HS-27A (cell line): ENCODE data around the gene MAN1C1.

ENCODE experiments used
- DNase-seq: peaks from one replicate; pipeline ENCODE4 v3.0.0-alpha.2; 2012; ENCODE audit warnings: low read depth, missing footprints

MAN1C1 gene

DNA sequence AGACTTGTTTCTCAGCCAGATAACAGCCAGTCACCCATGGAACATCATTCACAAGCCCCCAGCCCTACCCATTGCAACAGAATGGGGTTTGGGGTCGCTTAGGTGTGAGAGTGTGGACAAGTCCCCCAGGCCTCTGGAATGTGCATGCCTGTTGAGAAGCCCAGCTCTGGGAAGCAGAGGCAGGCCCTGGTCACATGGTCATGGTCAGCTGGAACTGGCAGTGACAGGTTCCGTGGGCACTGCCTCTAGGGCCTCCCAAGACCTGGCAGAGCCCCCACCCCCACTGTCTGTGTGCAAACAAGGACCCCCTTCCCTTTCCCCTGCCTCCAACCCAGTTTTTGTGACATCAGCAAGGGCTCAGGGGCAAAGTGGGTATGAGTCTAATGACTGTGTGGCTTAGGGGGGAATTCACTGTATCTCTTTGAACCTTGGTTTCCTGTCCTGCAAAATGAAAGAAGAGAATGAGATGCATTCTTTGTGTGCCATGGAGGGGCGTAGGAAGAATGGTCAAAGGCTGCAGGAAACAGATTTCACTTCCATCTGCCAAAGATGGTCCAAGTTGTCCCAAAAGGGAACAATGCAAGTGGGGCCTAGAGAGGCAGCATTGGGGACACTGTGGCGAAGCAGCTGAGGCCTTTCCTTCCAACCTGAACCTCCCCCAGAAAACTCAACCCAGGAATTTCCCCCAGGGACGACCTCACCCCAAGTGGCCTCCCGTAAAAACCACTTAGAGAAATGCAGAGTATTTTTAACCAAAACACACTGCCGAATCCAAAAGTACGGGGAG lies 148.7 kb downstream of the MAN1C1 start:
- DNase-seq, result no peak

DNA sequence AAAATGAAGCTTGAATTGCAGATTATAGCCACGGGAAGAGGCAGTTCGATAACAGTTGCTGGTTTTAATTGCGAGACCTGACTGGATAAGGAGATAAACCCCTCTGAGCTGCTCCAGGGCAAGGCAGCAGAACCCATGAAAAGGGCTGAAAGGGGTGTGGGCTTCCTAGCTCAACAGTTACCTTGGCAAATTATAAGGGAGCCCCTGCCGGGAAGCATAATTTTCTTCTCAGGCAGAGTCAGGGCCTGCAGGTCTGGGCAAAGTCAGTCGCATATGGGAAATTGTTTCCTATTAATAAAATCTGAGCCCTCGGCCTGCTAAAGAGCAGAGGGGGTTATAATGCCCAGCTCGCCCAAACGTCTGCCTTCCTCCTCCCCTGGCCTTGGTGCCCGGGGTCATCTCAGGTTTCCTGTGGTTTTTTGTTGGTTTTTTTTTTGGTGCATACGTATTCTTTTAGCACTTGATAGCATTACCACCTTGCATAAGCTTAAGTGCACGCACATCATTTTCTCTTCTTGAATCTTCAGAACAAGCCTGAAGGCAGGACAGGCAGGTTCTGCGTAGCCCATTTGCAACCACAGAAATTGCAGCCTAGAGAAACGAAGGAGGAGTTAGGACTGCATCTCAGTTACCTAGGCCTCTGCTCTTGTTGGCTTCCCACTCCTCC lies 149.5 kb downstream of the MAN1C1 start:
- no peak for DNase-seq

- DNase-seq, result no peak
These were observed 150.3 kb downstream of the MAN1C1 start for GRCh38 chr1:25766721-25767436.

DNA sequence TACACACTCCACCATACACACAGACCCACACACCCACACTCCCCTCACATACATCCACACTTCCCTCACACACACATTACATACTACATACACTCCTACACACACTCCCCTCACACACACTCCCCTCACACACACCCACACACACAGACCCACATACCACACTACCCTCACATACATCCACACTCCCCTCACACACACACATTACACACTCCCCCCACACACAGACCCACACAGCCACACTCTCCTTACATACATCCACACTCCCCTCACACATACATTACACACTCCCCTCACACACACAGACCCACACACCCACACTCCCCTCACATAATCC lies 150.8 kb downstream of the MAN1C1 start:
- no peak for DNase-seq

DNA sequence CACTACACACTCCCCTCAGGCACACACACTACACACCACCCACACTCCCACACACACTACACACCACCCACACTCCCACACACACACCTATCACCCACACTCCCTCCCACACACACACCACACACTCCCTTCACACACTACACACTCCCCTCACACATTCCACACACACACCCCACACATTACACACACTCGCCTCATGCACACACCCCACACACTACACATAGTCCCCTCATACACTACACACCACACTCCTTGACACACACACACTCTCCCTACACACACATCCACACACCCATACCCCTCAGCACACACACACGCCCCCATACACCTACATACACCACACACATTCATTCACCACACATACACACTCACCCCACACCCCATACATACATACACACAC lies 152.4 kb downstream of the MAN1C1 start:
- no peak for DNase-seq

- DNase-seq, result no peak
These were observed 153.2 kb downstream of the MAN1C1 start for GRCh38 chr1:25769625-25770383.

GRCh38 chr1:25770541-25771220 lies 154.1 kb downstream of the MAN1C1 start:
- DNase-seq, result no peak

DNA sequence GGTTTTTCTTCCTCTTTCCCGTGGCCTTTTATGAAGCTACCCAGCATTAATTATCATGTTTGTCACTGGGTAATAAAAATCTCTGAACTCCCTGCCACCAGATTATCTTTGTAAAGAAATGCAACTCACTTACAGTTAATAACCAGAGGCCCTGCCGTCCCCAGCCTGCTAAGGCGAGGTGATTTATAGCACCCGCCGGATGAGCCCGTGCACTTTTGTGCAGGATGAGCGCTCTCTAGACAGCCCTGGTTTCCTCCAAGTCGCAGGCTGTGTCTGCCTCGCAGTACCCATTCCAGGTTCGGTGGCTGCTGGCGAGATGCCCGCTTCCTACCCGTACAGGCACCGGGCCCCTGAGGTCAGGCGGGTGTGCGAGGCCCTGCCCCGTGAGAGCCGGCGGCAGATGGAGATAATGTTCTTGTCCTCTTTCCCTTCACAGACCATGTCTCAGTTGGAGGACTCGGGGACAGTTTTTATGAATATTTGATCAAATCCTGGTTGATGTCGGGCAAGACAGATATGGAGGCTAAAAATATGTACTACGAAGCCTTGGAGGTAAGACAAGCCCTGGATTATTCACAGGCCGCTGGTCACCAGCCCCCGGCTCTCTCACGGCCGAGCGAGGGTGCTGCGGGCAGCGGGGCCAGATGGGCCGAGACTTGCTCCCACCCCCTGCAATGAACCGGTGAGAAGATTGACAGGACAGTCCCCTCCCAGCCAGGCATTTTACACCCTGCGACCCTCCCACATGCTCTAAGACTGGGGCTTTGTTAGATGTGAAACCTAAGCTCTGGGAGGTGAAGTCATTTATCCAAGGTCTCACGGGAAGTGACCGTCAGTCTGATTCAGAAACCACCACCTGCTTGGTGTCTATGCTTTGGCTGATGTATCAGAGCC lies 154.9 kb downstream of the MAN1C1 start:
- DNase-seq, result no peak

GRCh38 chr1:25772164-25772563 lies 155.6 kb downstream of the MAN1C1 start:
- no peak for DNase-seq

DNA sequence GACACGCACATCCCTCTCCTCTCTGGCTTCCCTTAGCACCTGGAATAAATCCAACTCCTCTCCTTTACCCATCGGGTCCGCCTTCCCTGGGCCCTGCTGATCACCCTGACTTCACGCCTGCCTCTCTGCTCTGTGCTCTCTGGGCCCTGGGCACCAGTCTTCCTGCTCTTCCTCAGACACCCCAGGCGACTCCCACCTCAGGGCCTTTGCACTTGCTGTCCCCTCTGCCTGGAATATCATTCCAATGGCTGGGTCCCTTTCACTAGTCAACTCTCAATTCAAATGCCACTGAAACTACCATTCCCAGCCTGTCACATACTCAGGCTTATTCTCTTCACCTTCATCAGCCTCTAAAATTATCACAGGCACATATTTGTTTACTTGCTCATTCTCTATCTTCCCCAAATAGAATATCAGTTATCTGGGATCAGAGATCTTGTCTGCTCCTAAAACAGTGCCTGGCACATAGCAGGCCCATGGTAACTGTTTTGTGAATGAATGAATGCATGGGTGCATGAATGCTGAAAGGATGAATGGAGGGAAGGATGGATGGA lies 156.2 kb downstream of the MAN1C1 start:
- no peak for DNase-seq

DNA sequence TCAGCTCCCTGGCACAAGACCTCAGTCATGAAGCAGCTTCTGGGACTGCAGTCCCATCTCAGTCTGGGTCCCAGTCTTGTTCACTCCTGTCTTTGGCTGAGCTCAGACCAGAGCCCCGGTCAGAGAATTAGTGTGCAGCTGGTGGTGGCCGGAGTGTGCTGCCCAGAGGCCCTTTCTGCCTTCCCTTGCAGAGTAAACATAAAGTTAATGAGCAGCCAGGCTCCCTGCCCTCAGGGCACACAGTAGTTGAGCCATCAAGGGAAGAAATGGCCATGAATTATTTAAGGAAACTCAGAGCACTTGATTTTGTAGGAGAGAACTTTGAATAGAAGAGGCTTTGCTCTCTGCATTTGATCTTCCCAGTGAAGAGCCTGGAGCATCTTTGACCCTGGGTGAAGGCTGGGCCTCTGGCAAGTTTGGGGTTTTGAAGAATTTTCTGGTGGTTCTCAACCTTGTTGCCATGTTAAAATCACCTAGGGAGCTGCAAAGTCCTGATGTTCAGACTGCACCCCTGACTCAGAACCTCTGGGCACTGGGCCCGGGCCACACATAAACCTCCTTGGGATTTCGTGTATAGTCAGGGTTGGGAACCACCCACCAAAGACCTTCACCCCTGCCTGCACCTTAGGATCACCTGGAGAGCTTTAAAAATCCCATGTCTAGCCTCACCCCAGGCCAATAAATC lies 157.0 kb downstream of the MAN1C1 start:
- DNase-seq, result no peak

- no peak for DNase-seq
These were observed 157.7 kb downstream of the MAN1C1 start for GRCh38 chr1:25774206-25774803.

- no peak for DNase-seq
These were observed 158.6 kb downstream of the MAN1C1 start for GRCh38 chr1:25774921-25775771.

DNA sequence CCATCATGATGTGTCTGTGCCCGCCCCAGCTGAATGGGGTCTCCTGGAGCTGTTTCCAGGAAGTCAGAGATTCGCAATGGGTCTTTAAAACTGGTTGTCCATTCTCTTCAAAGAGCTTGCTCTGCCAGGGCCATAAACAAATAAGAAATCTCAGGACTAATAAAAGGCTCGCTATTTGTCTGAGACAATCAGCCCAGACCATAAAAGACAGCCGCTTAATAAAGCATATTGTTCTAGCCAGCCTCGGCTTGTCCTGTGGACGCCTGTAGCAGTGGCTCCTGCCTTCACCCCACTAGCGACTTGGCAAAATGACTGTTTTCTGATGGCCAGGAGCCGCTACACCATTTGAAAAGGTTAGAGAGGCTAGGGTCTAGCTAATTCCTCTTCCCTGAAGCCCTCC lies 162.8 kb downstream of the MAN1C1 start:
- no peak for DNase-seq

DNA sequence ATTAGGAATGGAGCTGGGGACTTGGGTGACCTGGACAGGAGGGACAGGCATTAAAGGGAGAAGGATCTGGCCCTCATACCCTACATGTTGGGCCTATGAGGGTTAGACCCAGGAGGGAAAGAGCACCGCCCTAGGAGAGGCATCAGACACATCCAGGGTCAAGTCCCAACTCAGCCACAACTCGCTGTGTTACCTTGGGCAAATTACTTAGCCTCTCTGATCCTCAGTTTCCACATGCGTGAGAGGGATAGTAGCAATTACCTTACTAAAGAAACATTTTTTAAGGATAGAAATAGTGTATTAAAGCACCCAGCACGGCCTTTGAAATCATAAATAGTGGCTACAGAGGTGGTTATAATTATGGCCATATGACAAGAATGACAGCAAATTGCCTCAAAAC lies 163.3 kb downstream of the MAN1C1 start:
- DNase-seq, result no peak

GRCh38 chr1:25780318-25781129 lies 163.9 kb downstream of the MAN1C1 start:
- DNase-seq, result no peak

- no peak for DNase-seq
These were observed 164.5 kb downstream of the MAN1C1 start for GRCh38 chr1:25781130-25781433.
